ENCODE measurements around the gene CASK. TPM values are rescaled to one million over a fixed set of nuclear protein-coding genes. Genes with fewer than 3 reads are reported as not detected.

The CASK gene
- total RNA-seq, 1 experiment from 2014 or later = 33.5 TPM

DNA sequence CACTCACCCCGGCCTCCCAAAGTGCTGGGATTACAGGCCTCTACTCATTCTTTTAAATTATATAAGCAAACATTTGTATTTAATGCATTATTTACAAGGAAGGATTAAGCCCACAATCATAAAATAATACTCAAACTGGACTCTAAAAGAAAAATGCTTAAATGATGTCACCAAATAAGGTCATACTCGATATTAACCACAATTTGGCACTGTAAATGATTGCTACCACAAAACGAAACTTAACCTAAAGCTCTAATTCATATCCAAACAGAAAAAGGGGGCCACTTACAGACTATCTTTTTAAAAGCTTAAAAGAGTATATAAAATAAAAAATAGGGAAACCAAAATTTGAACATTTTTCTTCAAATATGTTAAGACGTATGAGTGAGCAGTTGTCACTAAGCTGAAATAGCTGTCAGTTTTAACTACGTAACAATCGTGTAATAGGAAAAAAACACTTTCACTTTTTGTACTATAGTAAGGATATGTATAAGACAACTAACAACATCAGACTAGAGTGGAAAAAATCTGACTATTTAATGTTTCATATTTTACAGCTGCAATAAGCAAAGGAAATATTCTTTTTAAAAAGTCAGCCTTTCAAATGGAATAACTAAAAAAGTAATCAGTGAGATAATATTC is 342.8 kb downstream of the CASK start:
- Histone ChIP-seq H3K36me3 (ENCODE audit: insufficient read depth, low read length, poor library complexity, severe bottlenecking) (no peaks in the 10 kb centered on the region), H3K27ac (ENCODE audit: low read depth, low read length, poor library complexity, severe bottlenecking) (no peak overlapping the region), H3K27me3 (replicated peaks; ENCODE audit: insufficient read depth, low read depth, low read length, poor library complexity) (no peaks in the 10 kb centered on the region), H3K4me3 (ENCODE audit: low read depth, low read length, poor library complexity, severe bottlenecking) (no peak overlapping the region), H3K4me1 (ENCODE audit: insufficient read depth, low read length, poor library complexity, severe bottlenecking) (no peaks in the 10 kb centered on the region), H3K9me3 (ENCODE audit: low read depth, low read length, poor library complexity, severe bottlenecking) (no peaks in the 10 kb centered on the region)
- POLR2A ChIA-PET (ENCODE audit: low non-redundant PET) = interaction anchor here (0.6 kb wide), 1 partner anchor 208 kb away, joined by 5 read pairs; no protein-coding TSS in a partner anchor
- intact Hi-C loops (cut with micrococcal nuclease; ENCODE audit: unreplicated experiment) = no loop called here
- CTCF ChIA-PET = no interaction called here
- BruUV-seq (replicated peaks) = no TSS peak
- TF ChIP-seq, protein P1, sequence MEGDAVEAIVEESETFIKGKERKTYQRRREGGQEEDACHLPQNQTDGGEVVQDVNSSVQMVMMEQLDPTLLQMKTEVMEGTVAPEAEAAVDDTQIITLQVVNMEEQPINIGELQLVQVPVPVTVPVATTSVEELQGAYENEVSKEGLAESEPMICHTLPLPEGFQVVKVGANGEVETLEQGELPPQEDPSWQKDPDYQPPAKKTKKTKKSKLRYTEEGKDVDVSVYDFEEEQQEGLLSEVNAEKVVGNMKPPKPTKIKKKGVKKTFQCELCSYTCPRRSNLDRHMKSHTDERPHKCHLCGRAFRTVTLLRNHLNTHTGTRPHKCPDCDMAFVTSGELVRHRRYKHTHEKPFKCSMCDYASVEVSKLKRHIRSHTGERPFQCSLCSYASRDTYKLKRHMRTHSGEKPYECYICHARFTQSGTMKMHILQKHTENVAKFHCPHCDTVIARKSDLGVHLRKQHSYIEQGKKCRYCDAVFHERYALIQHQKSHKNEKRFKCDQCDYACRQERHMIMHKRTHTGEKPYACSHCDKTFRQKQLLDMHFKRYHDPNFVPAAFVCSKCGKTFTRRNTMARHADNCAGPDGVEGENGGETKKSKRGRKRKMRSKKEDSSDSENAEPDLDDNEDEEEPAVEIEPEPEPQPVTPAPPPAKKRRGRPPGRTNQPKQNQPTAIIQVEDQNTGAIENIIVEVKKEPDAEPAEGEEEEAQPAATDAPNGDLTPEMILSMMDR (conservative IDR thresholded peaks at IDR 0.05; ENCODE audit: low read depth, low read length) = no peak
- TF ChIP-seq EZH2 (IDR thresholded peaks at IDR 0.05; ENCODE audit: borderline replicate concordance, low read depth, low read length, poor library complexity, severe bottlenecking) = no peak
- DNase-seq (ENCODE audit: low spot score) = no peak

- H3K4me3 ChIP-seq (ENCODE audit: low read depth, low read length, poor library complexity, severe bottlenecking) = no peak overlapping the region
- ChIA-PET POLR2A (ENCODE audit: low non-redundant PET) (no interaction called here), CTCF (interaction anchor here (0.6 kb wide), 1 partner anchor 1892 kb away, joined by 5 read pairs; no protein-coding TSS in a partner anchor)
- H3K36me3 ChIP-seq (ENCODE audit: insufficient read depth, low read length, poor library complexity, severe bottlenecking) = no peaks in the 10 kb centered on the region
- peaks cover 9% of the 10 kb centered on the region for H3K4me1 ChIP-seq (ENCODE audit: insufficient read depth, low read length, poor library complexity, severe bottlenecking)
- no peak overlapping the region for H3K27ac ChIP-seq (ENCODE audit: low read depth, low read length, poor library complexity, severe bottlenecking)
- no TSS peak for BruUV-seq (replicated peaks)
- no peak for DNase-seq (ENCODE audit: low spot score)
- H3K27me3 ChIP-seq (replicated peaks; ENCODE audit: insufficient read depth, low read depth, low read length, poor library complexity) = no peaks in the 10 kb centered on the region
- intact Hi-C loops (cut with micrococcal nuclease; ENCODE audit: unreplicated experiment) = no loop called here
- TF ChIP-seq, protein P1 (conservative IDR thresholded peaks at IDR 0.05; ENCODE audit: low read depth, low read length) = no peak
- no peak for TF ChIP-seq EZH2 (IDR thresholded peaks at IDR 0.05; ENCODE audit: borderline replicate concordance, low read depth, low read length, poor library complexity, severe bottlenecking)
- no peaks in the 10 kb centered on the region for H3K9me3 ChIP-seq (ENCODE audit: low read depth, low read length, poor library complexity, severe bottlenecking)
These were observed 359.5 kb downstream of the CASK start for GRCh38 chrX:41563876-41564275.

DNA sequence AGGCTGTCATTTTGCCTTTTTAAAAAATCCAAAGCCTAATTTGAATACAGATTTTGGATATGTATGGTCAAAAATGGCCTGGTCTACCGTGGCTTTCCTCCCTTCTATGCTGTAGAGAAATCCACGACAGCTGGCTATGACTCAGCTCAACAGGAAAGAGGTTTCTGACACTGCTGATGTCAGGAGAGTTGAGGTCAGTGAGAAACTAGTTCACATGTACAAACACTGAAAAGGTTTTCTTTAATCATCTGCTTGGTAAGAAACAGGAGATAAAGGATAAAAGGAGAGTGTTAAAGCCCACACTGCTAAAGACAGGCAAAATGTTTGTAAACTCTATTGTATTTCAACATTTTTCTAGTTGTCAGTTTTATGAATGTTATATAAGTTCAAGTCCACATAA is 362.3 kb downstream of the CASK start:
- H3K27me3 ChIP-seq (replicated peaks; ENCODE audit: insufficient read depth, low read depth, low read length, poor library complexity) = no peaks in the 10 kb centered on the region
- ChIA-PET CTCF (no interaction called here), POLR2A (ENCODE audit: low non-redundant PET) (no interaction called here)
- TF ChIP-seq, protein P1 (conservative IDR thresholded peaks at IDR 0.05; ENCODE audit: low read depth, low read length) = no peak
- TF ChIP-seq EZH2 (IDR thresholded peaks at IDR 0.05; ENCODE audit: borderline replicate concordance, low read depth, low read length, poor library complexity, severe bottlenecking) = no peak
- no peaks in the 10 kb centered on the region for H3K36me3 ChIP-seq (ENCODE audit: insufficient read depth, low read length, poor library complexity, severe bottlenecking)
- intact Hi-C loops (cut with micrococcal nuclease; ENCODE audit: unreplicated experiment) = no loop called here
- BruUV-seq (replicated peaks) = no TSS peak
- H3K27ac ChIP-seq (ENCODE audit: low read depth, low read length, poor library complexity, severe bottlenecking) = no peak overlapping the region
- peak; percentile 38 for DNase-seq (ENCODE audit: low spot score)
- no peaks in the 10 kb centered on the region for H3K9me3 ChIP-seq (ENCODE audit: low read depth, low read length, poor library complexity, severe bottlenecking)
- H3K4me1 ChIP-seq (ENCODE audit: insufficient read depth, low read length, poor library complexity, severe bottlenecking) = peaks cover 12% of the 10 kb centered on the region
- no peak overlapping the region for H3K4me3 ChIP-seq (ENCODE audit: low read depth, low read length, poor library complexity, severe bottlenecking)

Measured in A673 (cell line).